Osteoblast (primary cell): Measurements from ENCODE around the gene AXDND1. TPM values are rescaled to one million over a fixed set of nuclear protein-coding genes. Genes with fewer than 3 reads are reported as not detected.
"Not testable (repeated sequence)": the region's sequence is repeated elsewhere in the genome, so short reads cannot be mapped to it uniquely, and the experiment has no call there.

Experiments
- DNase-seq: peaks from one replicate; pipeline ENCODE4 v3.0.0; 2011; ENCODE audit warnings: low spot score, mixed read lengths; ENCODE audit not compliant: insufficient read length; ENCODE audit errors: missing footprints
- H2AFZ ChIP-seq: 2 replicates; pipeline ENCODE4 v1.6.0; 2011; ENCODE audit warnings: mild to moderate bottlenecking, low read length
- H3K27ac ChIP-seq: 2 replicates; pipeline ENCODE4 v1.5.1; 2011; ENCODE audit warnings: mild to moderate bottlenecking, low read depth, low read length, moderate library complexity
- H3K27me3 ChIP-seq: 2 replicates; pipeline ENCODE4 v1.6.0; 2012; ENCODE audit warnings: mild to moderate bottlenecking, control low read depth, inconsistent platforms, low read length, moderate library complexity; ENCODE audit not compliant: insufficient read depth
- H3K36me3 ChIP-seq: 2 replicates; pipeline ENCODE4 v1.5.1; 2011; ENCODE audit warnings: mild to moderate bottlenecking, low read length, control low read depth, moderate library complexity; ENCODE audit not compliant: insufficient read depth
- H3K4me1 ChIP-seq: 2 replicates; pipeline ENCODE4 v1.5.1; 2011; ENCODE audit warnings: mild to moderate bottlenecking, low read length, control low read depth, moderate library complexity; ENCODE audit not compliant: insufficient read depth
- H3K4me2 ChIP-seq: 2 replicates; pipeline ENCODE4 v1.6.0; 2011; ENCODE audit warnings: mild to moderate bottlenecking, low read length; ENCODE audit not compliant: insufficient read depth
- H3K4me3 ChIP-seq: fragments of 200-600 bp; sonication (generic); 3 replicates; pipeline ENCODE4 v1.5.1; 2012; ENCODE audit warnings: mild to moderate bottlenecking, low read length, inconsistent platforms; ENCODE audit not compliant: insufficient read depth
- H3K79me2 ChIP-seq: 2 replicates; pipeline ENCODE4 v1.6.0; 2012; ENCODE audit warnings: mild to moderate bottlenecking, low read length, control low read depth, inconsistent platforms; ENCODE audit not compliant: insufficient read depth
- H3K9me3 ChIP-seq: 2 replicates; pipeline ENCODE4 v1.5.1; 2011; ENCODE audit warnings: low read depth, low read length, control low read depth
- H4K20me1 ChIP-seq: 2 replicates; pipeline ENCODE4 v1.6.0; 2012; ENCODE audit warnings: mild to moderate bottlenecking, low read length, control low read depth; ENCODE audit not compliant: insufficient read depth
- total RNA-seq: library from RNA; depleted of rRNA; stranded (reverse); fragments of >200 nt; gene quantifications from 2 replicates; pipeline ENCODE4 v1.2.3, GENCODE V29; 2012
- TF ChIP-seq, protein P1 (sequence below): IDR thresholded peaks from 2 replicates; pipeline ENCODE4 v1.5.1; 2011; ENCODE audit warnings: mild to moderate bottlenecking, low read depth, low read length, moderate library complexity; ENCODE audit errors: extremely low read depth

The AXDND1 gene
- total RNA-seq, 1 donor, result 0.72 TPM

DNA sequence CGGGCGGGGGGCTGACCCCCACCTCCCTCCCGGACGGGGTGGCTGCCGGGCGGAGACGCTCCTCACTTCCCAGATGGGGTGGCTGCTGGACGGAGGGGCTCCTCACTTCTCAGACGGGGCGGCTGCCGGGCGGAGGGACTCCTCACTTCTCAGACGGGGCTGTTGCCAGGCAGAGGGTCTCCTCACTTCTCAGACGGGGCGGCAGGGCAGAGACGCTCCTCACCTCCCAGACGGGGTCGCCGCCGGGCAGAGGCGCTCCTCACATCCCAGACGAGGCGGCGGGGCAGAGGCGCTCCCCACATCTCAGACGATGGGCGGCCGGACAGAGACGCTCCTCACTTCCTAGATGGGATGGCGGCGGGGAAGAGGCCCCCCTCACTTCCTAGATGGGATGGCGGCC, 52.9 kb downstream of the AXDND1 start:
- not testable (repeated sequence) for H3K4me2 ChIP-seq, H3K9me3 ChIP-seq, H3K36me3 ChIP-seq

DNA sequence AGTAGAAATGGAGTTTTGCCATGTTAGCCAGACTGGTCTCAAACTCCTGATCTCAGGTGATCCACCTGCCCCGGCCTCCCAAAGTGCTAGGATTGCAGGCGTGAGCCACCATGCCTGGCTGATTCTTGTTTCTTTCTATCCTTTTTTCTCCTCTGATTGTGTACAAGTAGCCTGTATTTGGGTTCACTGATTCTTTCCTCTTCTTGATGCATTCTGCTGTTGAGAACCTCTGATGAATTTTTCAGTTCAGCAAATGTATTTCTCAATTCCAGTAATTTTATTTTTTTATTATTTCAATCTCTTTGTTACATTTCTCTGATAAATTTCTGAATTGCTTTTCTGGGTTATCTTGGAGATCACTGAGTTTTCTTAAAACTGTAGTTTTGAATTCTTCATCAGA, 58.8 kb downstream of the AXDND1 start:
- H4K20me1 ChIP-seq, result no peaks in the 10 kb centered on the region
- peaks cover 3% of the 10 kb centered on the region for H3K9me3 ChIP-seq
- no peaks in the 10 kb centered on the region for H3K36me3 ChIP-seq
- TF ChIP-seq, protein P1, sequence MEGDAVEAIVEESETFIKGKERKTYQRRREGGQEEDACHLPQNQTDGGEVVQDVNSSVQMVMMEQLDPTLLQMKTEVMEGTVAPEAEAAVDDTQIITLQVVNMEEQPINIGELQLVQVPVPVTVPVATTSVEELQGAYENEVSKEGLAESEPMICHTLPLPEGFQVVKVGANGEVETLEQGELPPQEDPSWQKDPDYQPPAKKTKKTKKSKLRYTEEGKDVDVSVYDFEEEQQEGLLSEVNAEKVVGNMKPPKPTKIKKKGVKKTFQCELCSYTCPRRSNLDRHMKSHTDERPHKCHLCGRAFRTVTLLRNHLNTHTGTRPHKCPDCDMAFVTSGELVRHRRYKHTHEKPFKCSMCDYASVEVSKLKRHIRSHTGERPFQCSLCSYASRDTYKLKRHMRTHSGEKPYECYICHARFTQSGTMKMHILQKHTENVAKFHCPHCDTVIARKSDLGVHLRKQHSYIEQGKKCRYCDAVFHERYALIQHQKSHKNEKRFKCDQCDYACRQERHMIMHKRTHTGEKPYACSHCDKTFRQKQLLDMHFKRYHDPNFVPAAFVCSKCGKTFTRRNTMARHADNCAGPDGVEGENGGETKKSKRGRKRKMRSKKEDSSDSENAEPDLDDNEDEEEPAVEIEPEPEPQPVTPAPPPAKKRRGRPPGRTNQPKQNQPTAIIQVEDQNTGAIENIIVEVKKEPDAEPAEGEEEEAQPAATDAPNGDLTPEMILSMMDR, result no peak
- no peaks in the 10 kb centered on the region for H3K27me3 ChIP-seq
- no peaks in the 10 kb centered on the region for H3K4me1 ChIP-seq
- no peak for DNase-seq
- no peak overlapping the region for H2AFZ ChIP-seq
- H3K79me2 ChIP-seq, result no peaks in the 10 kb centered on the region
- H3K27ac ChIP-seq, result no peak overlapping the region
- H3K4me2 ChIP-seq, result no peak overlapping the region
- H3K4me3 ChIP-seq, result no peak overlapping the region

More for the DNA sequence above, 52.9 kb downstream of the AXDND1 start:
- not testable (repeated sequence) for H3K4me1 ChIP-seq, H3K79me2 ChIP-seq, H3K4me3 ChIP-seq, H2AFZ ChIP-seq, H3K27me3 ChIP-seq, H4K20me1 ChIP-seq, DNase-seq, H3K27ac ChIP-seq

DNA sequence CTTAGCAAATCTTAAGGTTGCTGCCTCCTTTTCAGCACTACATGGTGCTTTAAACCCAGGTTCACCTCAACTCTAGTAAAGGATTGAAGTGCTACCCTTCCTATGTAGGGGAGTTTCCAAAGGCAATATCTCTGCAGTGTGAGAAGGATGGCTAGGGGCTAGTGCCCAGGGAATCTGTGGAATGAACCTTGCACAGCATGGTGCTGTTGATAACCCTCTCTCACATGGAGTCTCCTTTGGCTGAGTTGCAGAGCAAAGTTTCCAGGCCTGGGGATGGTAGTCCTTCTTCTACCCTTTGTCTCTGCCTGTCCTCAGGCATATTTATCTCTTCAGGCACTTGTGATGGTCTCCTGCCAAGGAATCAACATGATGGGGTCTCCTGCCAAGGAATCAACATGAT, 59.4 kb downstream of the AXDND1 start:
- H3K27ac ChIP-seq, result no peak overlapping the region
- H3K4me1 ChIP-seq, result no peaks in the 10 kb centered on the region
- H2AFZ ChIP-seq, result no peak overlapping the region
- H3K4me2 ChIP-seq, result no peak overlapping the region
- no peak overlapping the region for H3K4me3 ChIP-seq
- H3K27me3 ChIP-seq, result no peaks in the 10 kb centered on the region
- DNase-seq, result no peak
- H4K20me1 ChIP-seq, result no peaks in the 10 kb centered on the region
- no peaks in the 10 kb centered on the region for H3K79me2 ChIP-seq
- TF ChIP-seq, protein P1, result no peak
- H3K9me3 ChIP-seq, result peaks cover 3% of the 10 kb centered on the region
- H3K36me3 ChIP-seq, result no peaks in the 10 kb centered on the region

DNA sequence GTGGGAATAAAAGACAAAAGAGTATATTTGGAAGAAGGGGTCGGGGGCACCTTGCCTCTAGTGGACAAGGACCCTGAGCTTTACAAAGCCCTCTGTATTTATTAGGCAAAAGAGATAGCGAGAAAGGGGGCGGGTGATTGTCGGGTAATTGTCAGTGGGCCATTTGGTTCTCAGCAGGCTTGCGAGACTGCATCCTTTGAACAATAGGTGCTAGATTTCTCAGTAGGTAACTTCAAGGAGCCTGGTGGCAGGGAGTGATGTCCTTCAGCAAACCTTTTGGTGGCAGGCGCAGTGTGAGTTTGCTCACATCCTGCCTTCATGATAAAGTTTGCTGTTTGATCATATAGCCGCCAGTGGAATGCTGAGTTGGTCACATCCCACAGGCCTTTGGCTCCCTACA, 71.4 kb downstream of the AXDND1 start:
- H3K4me2 ChIP-seq, result no peak overlapping the region
- H3K4me3 ChIP-seq, result no peak overlapping the region
- H3K27ac ChIP-seq, result no peak overlapping the region
- no peak for DNase-seq
- H3K4me1 ChIP-seq, result no peaks in the 10 kb centered on the region
- no peak overlapping the region for H2AFZ ChIP-seq
- H4K20me1 ChIP-seq, result no peaks in the 10 kb centered on the region
- no peaks in the 10 kb centered on the region for H3K27me3 ChIP-seq
- TF ChIP-seq, protein P1, result no peak
- H3K9me3 ChIP-seq, result no peaks in the 10 kb centered on the region
- no peaks in the 10 kb centered on the region for H3K36me3 ChIP-seq
- H3K79me2 ChIP-seq, result no peaks in the 10 kb centered on the region

DNA sequence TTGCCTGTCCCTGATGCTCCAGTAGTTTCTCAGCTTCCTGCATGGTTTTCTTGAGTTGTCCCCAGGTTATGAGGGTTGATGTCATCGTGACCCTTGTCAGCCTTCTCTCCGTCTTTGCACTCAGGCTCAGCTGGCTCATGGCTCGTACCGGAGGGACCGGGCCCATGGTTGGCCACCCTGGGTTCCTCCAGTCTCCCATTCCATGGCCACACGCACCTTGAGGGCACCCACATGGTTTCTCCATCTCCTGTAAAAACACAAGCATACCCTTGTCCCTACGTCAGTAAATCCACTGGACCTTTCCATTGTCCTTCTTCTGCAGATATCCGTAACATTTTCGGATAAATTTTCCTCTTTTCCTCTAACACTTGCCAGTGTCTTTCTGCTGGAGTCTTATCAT, 73.9 kb downstream of the AXDND1 start:
- H3K9me3 ChIP-seq, H4K20me1 ChIP-seq, H3K4me2 ChIP-seq, H3K36me3 ChIP-seq, H3K79me2 ChIP-seq, H3K27ac ChIP-seq, DNase-seq, H3K4me1 ChIP-seq, H2AFZ ChIP-seq, H3K4me3 ChIP-seq, H3K27me3 ChIP-seq: not testable (repeated sequence)

DNA sequence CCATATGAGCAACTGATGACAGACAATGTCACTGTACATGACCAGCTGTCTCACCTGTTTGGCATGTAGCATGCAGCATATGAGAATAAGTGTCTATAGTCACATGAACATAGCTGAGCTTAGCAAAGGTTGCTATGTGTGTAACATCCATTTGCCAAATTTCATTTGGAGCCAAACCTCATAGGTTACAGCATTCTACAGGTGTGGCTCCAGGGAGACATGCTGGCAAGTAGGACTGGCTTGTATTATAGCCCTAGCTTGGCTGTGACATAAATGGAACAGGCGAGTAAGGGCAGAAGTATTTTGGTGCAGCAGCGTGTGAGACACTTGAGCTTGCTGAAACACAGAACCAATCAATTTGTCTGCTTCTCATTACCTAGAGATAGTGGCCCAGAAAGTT, 74.5 kb downstream of the AXDND1 start:
- H2AFZ ChIP-seq, H4K20me1 ChIP-seq, H3K27me3 ChIP-seq, H3K79me2 ChIP-seq, H3K27ac ChIP-seq, H3K4me2 ChIP-seq, H3K4me3 ChIP-seq, H3K36me3 ChIP-seq, DNase-seq, H3K4me1 ChIP-seq, H3K9me3 ChIP-seq: not testable (repeated sequence)
